Activated gamma-delta T cell (primary cell): ENCODE results near the gene SLC10A7.
"Not testable (repeated sequence)": the region's sequence is repeated elsewhere in the genome, so short reads cannot be mapped to it uniquely, and the experiment has no call there.

Experiments
- DNase-seq: peaks from one replicate; lab custom pipeline; 2025; lab: John Stamatoyannopoulos, UW

The SLC10A7 gene

GRCh38 chr4:146350114-146350513 lies 171.6 kb downstream of the SLC10A7 start:
- DNase-seq, result not testable (repeated sequence)

GRCh38 chr4:146349306-146349705 lies 172.4 kb downstream of the SLC10A7 start:
- DNase-seq, result no peak

- DNase-seq, result no peak
Observed at GRCh38 chr4:146347822-146348221, 173.9 kb downstream of the SLC10A7 start.

- no peak for DNase-seq
Observed at GRCh38 chr4:146346276-146346675, 175.5 kb downstream of the SLC10A7 start.

- no peak for DNase-seq
Observed at GRCh38 chr4:146343776-146344175, 178.0 kb downstream of the SLC10A7 start.

- DNase-seq, result no peak
Observed at GRCh38 chr4:146343199-146343598, 178.5 kb downstream of the SLC10A7 start.

- DNase-seq, result no peak
Observed at GRCh38 chr4:146342600-146343192, 179.0 kb downstream of the SLC10A7 start.

- no peak for DNase-seq
Observed at GRCh38 chr4:146340798-146341197, 180.9 kb downstream of the SLC10A7 start.

- no peak for DNase-seq
Observed at GRCh38 chr4:146338512-146338911, 183.2 kb downstream of the SLC10A7 start.

- no peak for DNase-seq
Observed at GRCh38 chr4:146336410-146336807, 185.3 kb downstream of the SLC10A7 start.

GRCh38 chr4:146335763-146336409 lies 185.9 kb downstream of the SLC10A7 start:
- DNase-seq, result no peak

GRCh38 chr4:146334862-146335449 lies 186.8 kb downstream of the SLC10A7 start:
- no peak for DNase-seq

- no peak for DNase-seq
Observed at GRCh38 chr4:146333895-146334262, 187.9 kb downstream of the SLC10A7 start.

- no peak for DNase-seq
Observed at GRCh38 chr4:146333187-146333894, 188.4 kb downstream of the SLC10A7 start.

GRCh38 chr4:146330392-146330791 lies 191.3 kb downstream of the SLC10A7 start:
- no peak for DNase-seq

- DNase-seq, result no peak
Observed at GRCh38 chr4:146329050-146329716, 192.6 kb downstream of the SLC10A7 start.

- DNase-seq, result no peak
Observed at GRCh38 chr4:146327859-146328650, 193.7 kb downstream of the SLC10A7 start.

GRCh38 chr4:146318894-146319293 lies 202.8 kb downstream of the SLC10A7 start:
- no peak for DNase-seq

GRCh38 chr4:146317783-146318182 lies 204.0 kb downstream of the SLC10A7 start:
- DNase-seq, result no peak

GRCh38 chr4:146315184-146315583 lies 206.6 kb downstream of the SLC10A7 start:
- no peak for DNase-seq

GRCh38 chr4:146311238-146311970 lies 210.3 kb downstream of the SLC10A7 start:
- DNase-seq, result no peak
